H9 (cell line): ENCODE measurements around the gene IGSF9B. TPM values are rescaled to one million over a fixed set of nuclear protein-coding genes. Genes with fewer than 3 reads are reported as not detected.

Experiments
- DNase-seq: peaks from one replicate; pipeline ENCODE4 v3.0.0-alpha.2; 2017
- H2AFZ ChIP-seq: one replicate; pipeline ENCODE4 v1.6.1; 2013; ENCODE audit warnings: mild to moderate bottlenecking, low read length, control low read depth, moderate library complexity
- H2AK5ac ChIP-seq: 2 replicates; pipeline ENCODE4 v1.6.1; 2013; ENCODE audit warnings: low read length, control low read depth, mixed read lengths; ENCODE audit not compliant: insufficient read length
- H2BK120ac ChIP-seq: one replicate; pipeline ENCODE4 v1.6.1; 2013; ENCODE audit warnings: low read depth, mild to moderate bottlenecking, low read length, control low read depth, inconsistent platforms; ENCODE audit not compliant: poor library complexity, severe bottlenecking
- H2BK12ac ChIP-seq: 2 replicates; pipeline ENCODE4 v1.6.1; 2013; ENCODE audit warnings: low read length, control low read depth, mixed read lengths, low read depth; ENCODE audit not compliant: insufficient read length
- H2BK15ac ChIP-seq: 2 replicates; pipeline ENCODE4 v1.6.1; 2013; ENCODE audit warnings: low read depth, low read length, control low read depth
- H2BK20ac ChIP-seq: one replicate; pipeline ENCODE4 v1.6.1; 2013; ENCODE audit warnings: low read depth, mild to moderate bottlenecking, low read length, control low read depth, inconsistent platforms; ENCODE audit not compliant: poor library complexity, severe bottlenecking
- H2BK5ac ChIP-seq: 2 replicates; pipeline ENCODE4 v1.6.1; 2013; ENCODE audit warnings: low read length, control low read depth, mixed read lengths; ENCODE audit not compliant: insufficient read length
- H3K14ac ChIP-seq: 2 replicates; pipeline ENCODE4 v1.6.1; 2013; ENCODE audit warnings: low read length, control low read depth; ENCODE audit not compliant: insufficient read depth
- H3K18ac ChIP-seq: 2 replicates; pipeline ENCODE4 v1.6.1; 2013; ENCODE audit warnings: low read depth, mild to moderate bottlenecking, mixed read lengths, low read length, control low read depth; ENCODE audit not compliant: insufficient read length
- H3K23ac ChIP-seq: 2 replicates; pipeline ENCODE4 v1.6.1; 2013; ENCODE audit warnings: low read length, control low read depth, mixed read lengths, low read depth; ENCODE audit not compliant: insufficient read length
- H3K23me2 ChIP-seq: 2 replicates; pipeline ENCODE4 v1.6.1; 2013; ENCODE audit warnings: low read depth, mild to moderate bottlenecking, mixed read lengths, low read length, control low read depth; ENCODE audit not compliant: insufficient read length, poor library complexity, severe bottlenecking
- H3K27ac ChIP-seq: 2 replicates; pipeline ENCODE4 v1.5.1; 2013; ENCODE audit warnings: low read length, control low read depth, mixed read lengths, low read depth; ENCODE audit not compliant: insufficient read length
- H3K27me3 ChIP-seq: 2 replicates; pipeline ENCODE4 v1.6.1; 2013; ENCODE audit warnings: low read length, control low read depth, inconsistent platforms; ENCODE audit not compliant: insufficient read depth
- H3K4ac ChIP-seq: 2 replicates; pipeline ENCODE4 v1.6.1; 2013; ENCODE audit warnings: low read depth, mild to moderate bottlenecking, control low read depth, inconsistent platforms, low read length, moderate library complexity
- H3K4me1 ChIP-seq: 2 replicates; pipeline ENCODE4 v1.6.1; 2013; ENCODE audit warnings: low read length, control low read depth, inconsistent platforms; ENCODE audit not compliant: insufficient read depth
- H3K4me2 ChIP-seq: 2 replicates; pipeline ENCODE4 v1.6.1; 2013; ENCODE audit warnings: low read length, control low read depth, mixed read lengths; ENCODE audit not compliant: insufficient read length, insufficient read depth
- H3K56ac ChIP-seq: 2 replicates; pipeline ENCODE4 v1.6.1; 2013; ENCODE audit warnings: low read depth, mild to moderate bottlenecking, mixed read lengths, low read length, control low read depth; ENCODE audit not compliant: insufficient read length
- H3K79me1 ChIP-seq: 2 replicates; pipeline ENCODE4 v1.6.1; 2013; ENCODE audit warnings: low read depth, mild to moderate bottlenecking, moderate library complexity, low read length, control low read depth, inconsistent platforms; ENCODE audit not compliant: insufficient read depth, poor library complexity, severe bottlenecking
- H3K79me2 ChIP-seq: 2 replicates; pipeline ENCODE4 v1.6.1; 2013; ENCODE audit warnings: low read length, control low read depth, inconsistent platforms; ENCODE audit not compliant: insufficient read depth
- H3K9ac ChIP-seq: 2 replicates; pipeline ENCODE4 v1.6.1; 2013; ENCODE audit warnings: low read length, control low read depth, mixed read lengths; ENCODE audit not compliant: insufficient read length; ENCODE audit errors: extremely low read depth
- H3K9me3 ChIP-seq: one replicate; pipeline ENCODE4 v1.6.1; 2013; ENCODE audit warnings: low read depth, low read length, inconsistent platforms; ENCODE audit not compliant: control insufficient read depth
- H3T11ph ChIP-seq: one replicate; pipeline ENCODE4 v1.6.1; 2013; ENCODE audit warnings: mild to moderate bottlenecking, low read length, control low read depth, inconsistent platforms
- H4K20me1 ChIP-seq: one replicate; pipeline ENCODE4 v1.6.1; 2013; ENCODE audit not compliant: control insufficient read depth, insufficient read length, insufficient read depth
- H4K5ac ChIP-seq: 2 replicates; pipeline ENCODE4 v1.6.1; 2013; ENCODE audit warnings: low read depth, mild to moderate bottlenecking, mixed read lengths, low read length, control low read depth; ENCODE audit not compliant: insufficient read length
- H4K8ac ChIP-seq: replicated peaks from 2 replicates; pipeline ENCODE4 v1.6.1; 2013; ENCODE audit warnings: low read length, control low read depth, mixed read lengths, low read depth; ENCODE audit not compliant: insufficient read length
- H4K91ac ChIP-seq: 2 replicates; pipeline ENCODE4 v1.6.1; 2013; ENCODE audit warnings: low read depth, mild to moderate bottlenecking, moderate library complexity, mixed read lengths, low read length, control low read depth; ENCODE audit not compliant: insufficient read length
- H3K27ac Mint-ChIP-seq, 3 experiments: 2 replicates in 2 of 3; 3 replicates in 1 of 3; pipeline ENCODE4 v1.8.0; 2020 to 2021; ENCODE audit warnings: mixed read lengths in 3 of 3, mild to moderate bottlenecking in 1 of 3, moderate library complexity in 1 of 3
- H3K27me3 Mint-ChIP-seq: 2 replicates; pipeline ENCODE4 v1.8.0; 2021; ENCODE audit warnings: low read depth, mild to moderate bottlenecking, moderate library complexity, mixed read lengths
- H3K36me3 Mint-ChIP-seq, 3 experiments: 2 replicates in 2 of 3; 3 replicates in 1 of 3; pipeline ENCODE4 v1.8.0; 2020 to 2021; ENCODE audit warnings: low read depth in 3 of 3, mixed read lengths in 3 of 3; ENCODE audit not compliant: insufficient read depth in 1 of 3
- H3K4me1 Mint-ChIP-seq, 2 experiments: 2 replicates each; pipeline ENCODE4 v1.8.0; 2020; ENCODE audit warnings: mixed read lengths in 2 of 2
- H3K4me3 Mint-ChIP-seq, 2 experiments: 2 replicates in 1 of 2; 3 replicates in 1 of 2; pipeline ENCODE4 v1.8.0; 2020 to 2021; ENCODE audit warnings: mild to moderate bottlenecking in 2 of 2, mixed read lengths in 2 of 2, moderate library complexity in 1 of 2
- H3K9me3 Mint-ChIP-seq, 2 experiments: 2 replicates in 1 of 2; 3 replicates in 1 of 2; pipeline ENCODE4 v1.8.0; 2020; ENCODE audit warnings: mild to moderate bottlenecking in 2 of 2, mixed read lengths in 2 of 2, moderate library complexity in 1 of 2
- CTCF ChIP-seq: fragments of 200-600 bp; sonication (generic); conservative IDR thresholded peaks from 3 replicates; pipeline ENCODE4 v1.8.0; 2021; ENCODE audit warnings: antibody characterized with exemption, mild to moderate bottlenecking
- WGBS: extraction: QIAGEN DNeasy Blood & Tissue Kit; methylation state at CpG from one replicate; pipeline ENCODE4 v1.1.7; 2013; ENCODE audit warnings: missing lambda C conversion rate, low lambda C conversion rate, mixed read lengths; ENCODE audit not compliant: insufficient read length; ENCODE audit errors: extremely low coverage; 5-methylcytosine and 5-hydroxymethylcytosine counted together
- total RNA-seq: library from RNA; stranded (reverse); gene quantifications from 2 replicates; pipeline ENCODE4 v1.2.1, GENCODE V29; 2021

The IGSF9B gene
- total RNA-seq, 1 experiment from 2014 or later: 25.7 TPM

- WGBS: no CpG with 5 or more reads among the region's 33 CpGs
- Histone ChIP-seq H2AFZ (no peak overlapping the region), H3K27me3 (no peaks in the 10 kb centered on the region), H3K23me2 (no peaks in the 10 kb centered on the region), H3K79me2 (no peaks in the 10 kb centered on the region), H3K9ac (no peak overlapping the region), H2BK5ac (no peak overlapping the region), H2BK15ac (no peak overlapping the region), H4K20me1 (peaks cover 2% of the 10 kb centered on the region), H3K27ac (no peak overlapping the region), H2BK120ac (no peak overlapping the region), H3K56ac (no peak overlapping the region), H3K4me1 (no peaks in the 10 kb centered on the region), H3K4ac (no peak overlapping the region), H2BK12ac (no peak overlapping the region), H4K8ac (no peak overlapping the region), H3K79me1 (no peaks in the 10 kb centered on the region), H3K18ac (no peak overlapping the region), H4K91ac (no peak overlapping the region), H3K14ac (no peak overlapping the region), H2AK5ac (no peak overlapping the region), H3K4me2 (no peak overlapping the region), H4K5ac (no peak overlapping the region), H2BK20ac (no peak overlapping the region), H3K23ac (no peak overlapping the region), H3T11ph (no peak overlapping the region), H3K9me3 (no peaks in the 10 kb centered on the region)
- H3K4me3 Mint-ChIP-seq: no peak overlapping the region
- no peak for DNase-seq
- peaks cover 0 to 4% of the 10 kb centered on the region in 2 experiments; a peak in 1 of 4 replicates for H3K4me1 Mint-ChIP-seq
- peaks cover 42 to 48% (median 44%) of the 10 kb centered on the region in 3 experiments; a peak in 6 of 7 replicates for H3K36me3 Mint-ChIP-seq
- H3K27me3 Mint-ChIP-seq: no peaks in the 10 kb centered on the region
- H3K9me3 Mint-ChIP-seq: 0 out of 5 replicates have a peak, but pooled peaks cover 0 to under 1% of the 10 kb centered on the region in 2 experiments
- peak overlapping the region in 1 of 3 experiments; percentile 15; a peak in 1 of 7 replicates for H3K27ac Mint-ChIP-seq
- TF ChIP-seq CTCF: no peak
These were observed 21.9 kb downstream of the IGSF9B start for GRCh38 chr11:133934599-133935550.
